Suprapubic skin (tissue), 4 donors: ENCODE results near the gene ACO1.

ENCODE experiments used
- EP300 ChIP-seq: sonication (generic); formaldehyde crosslinking; IDR thresholded peaks from one replicate; pipeline ENCODE4 v1.6.1; 2017; ENCODE audit warnings: antibody characterized with exemption
- POLR2A ChIP-seq, 2 donors: fragments of 450-650 bp; IDR thresholded peaks; one replicate each; pipeline ENCODE4 v1.6.1; 2017; ENCODE audit warnings: antibody characterized with exemption in 2 of 2, mild to moderate bottlenecking in 2 of 2, moderate library complexity in 2 of 2
- POLR2AphosphoS5 ChIP-seq, 3 donors: sonication (generic); formaldehyde crosslinking; IDR thresholded peaks; one replicate each; pipeline ENCODE4 v1.6.1; 2017; ENCODE audit warnings: antibody characterized with exemption in 3 of 3
- TF ChIP-seq, protein P1 (sequence below), 2 donors: fragments of 200-600 bp in 1 of 2; fragments of 450-650 bp in 1 of 2; sonication (generic) in 1 of 2; IDR thresholded peaks; one replicate each; pipeline ENCODE4 v1.5.1; 2016 to 2019; ENCODE audit warnings: antibody characterized with exemption in 2 of 2, mild to moderate bottlenecking in 1 of 2, moderate library complexity in 1 of 2

DNA sequence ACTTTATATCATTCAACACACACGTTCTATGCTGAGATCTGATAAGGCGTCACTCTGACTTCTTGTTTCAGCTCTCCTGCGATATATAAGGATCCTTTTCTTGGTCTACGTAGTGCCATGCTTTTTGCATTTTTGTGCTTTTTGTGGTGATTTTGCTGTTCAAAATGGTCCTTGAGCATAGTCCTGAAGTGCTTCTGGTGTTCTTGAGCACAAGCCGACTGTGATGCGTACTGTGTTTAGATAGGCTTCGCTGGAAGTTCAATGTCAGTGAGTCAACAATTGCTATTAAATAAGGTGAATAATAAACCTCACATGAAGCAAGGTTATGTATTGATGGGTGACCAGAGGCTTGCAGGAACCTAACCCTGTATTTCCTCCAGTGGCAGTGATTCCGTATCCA is 46.8 kb downstream of the ACO1 start:
- TF ChIP-seq EP300, result no peak
- TF ChIP-seq, protein P1, sequence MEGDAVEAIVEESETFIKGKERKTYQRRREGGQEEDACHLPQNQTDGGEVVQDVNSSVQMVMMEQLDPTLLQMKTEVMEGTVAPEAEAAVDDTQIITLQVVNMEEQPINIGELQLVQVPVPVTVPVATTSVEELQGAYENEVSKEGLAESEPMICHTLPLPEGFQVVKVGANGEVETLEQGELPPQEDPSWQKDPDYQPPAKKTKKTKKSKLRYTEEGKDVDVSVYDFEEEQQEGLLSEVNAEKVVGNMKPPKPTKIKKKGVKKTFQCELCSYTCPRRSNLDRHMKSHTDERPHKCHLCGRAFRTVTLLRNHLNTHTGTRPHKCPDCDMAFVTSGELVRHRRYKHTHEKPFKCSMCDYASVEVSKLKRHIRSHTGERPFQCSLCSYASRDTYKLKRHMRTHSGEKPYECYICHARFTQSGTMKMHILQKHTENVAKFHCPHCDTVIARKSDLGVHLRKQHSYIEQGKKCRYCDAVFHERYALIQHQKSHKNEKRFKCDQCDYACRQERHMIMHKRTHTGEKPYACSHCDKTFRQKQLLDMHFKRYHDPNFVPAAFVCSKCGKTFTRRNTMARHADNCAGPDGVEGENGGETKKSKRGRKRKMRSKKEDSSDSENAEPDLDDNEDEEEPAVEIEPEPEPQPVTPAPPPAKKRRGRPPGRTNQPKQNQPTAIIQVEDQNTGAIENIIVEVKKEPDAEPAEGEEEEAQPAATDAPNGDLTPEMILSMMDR (IDR thresholded peaks at IDR 0.05), result no peak
- TF ChIP-seq POLR2A (IDR thresholded peaks at IDR 0.05), result no peak
- no peak for TF ChIP-seq POLR2AphosphoS5 (IDR thresholded peaks at IDR 0.05)
